NCI-H2227 (cell line): ENCODE measurements around the gene PHKB.
A peak's percentile ranks its signal among the peaks of the same experiment; 100 is the strongest.

Experiments used
- DNase-seq: peaks from one replicate; lab custom pipeline; 2025; ENCODE audit not compliant: unreplicated experiment; lab: John Stamatoyannopoulos, UW

PHKB gene

DNA sequence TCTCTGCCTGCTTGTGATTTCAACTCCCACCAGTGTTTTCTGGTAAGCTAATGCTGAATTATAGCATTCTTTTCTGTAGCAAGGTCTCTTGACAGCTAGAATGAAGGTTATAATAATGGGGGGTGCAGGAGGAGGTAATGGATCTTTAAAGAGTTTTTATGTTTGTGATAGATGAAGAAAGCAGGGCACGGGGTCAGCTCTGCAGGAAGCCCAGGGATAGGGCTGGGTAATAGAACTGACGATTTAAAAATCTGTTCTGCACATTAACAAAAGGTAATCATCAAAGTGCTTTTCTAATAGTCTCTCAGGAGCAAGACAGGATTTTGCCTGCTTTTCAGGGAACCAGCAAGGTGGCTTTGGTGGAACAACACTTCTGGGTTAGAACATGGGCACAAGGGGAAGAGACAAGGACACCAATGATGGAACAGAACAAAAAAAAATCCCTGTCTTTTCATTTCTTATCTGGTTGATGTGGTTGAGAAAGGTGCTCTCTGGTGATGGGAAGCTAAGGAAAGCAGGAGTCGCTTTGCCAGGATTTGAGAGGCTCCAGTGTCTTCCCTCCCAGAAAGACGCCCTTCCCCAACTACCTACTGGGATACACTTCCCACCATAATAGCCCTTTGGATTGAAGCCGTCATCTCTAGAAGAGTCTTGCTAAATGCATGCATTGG is 263.1 kb downstream of the PHKB start:
- peak; percentile 72 for DNase-seq

DNA sequence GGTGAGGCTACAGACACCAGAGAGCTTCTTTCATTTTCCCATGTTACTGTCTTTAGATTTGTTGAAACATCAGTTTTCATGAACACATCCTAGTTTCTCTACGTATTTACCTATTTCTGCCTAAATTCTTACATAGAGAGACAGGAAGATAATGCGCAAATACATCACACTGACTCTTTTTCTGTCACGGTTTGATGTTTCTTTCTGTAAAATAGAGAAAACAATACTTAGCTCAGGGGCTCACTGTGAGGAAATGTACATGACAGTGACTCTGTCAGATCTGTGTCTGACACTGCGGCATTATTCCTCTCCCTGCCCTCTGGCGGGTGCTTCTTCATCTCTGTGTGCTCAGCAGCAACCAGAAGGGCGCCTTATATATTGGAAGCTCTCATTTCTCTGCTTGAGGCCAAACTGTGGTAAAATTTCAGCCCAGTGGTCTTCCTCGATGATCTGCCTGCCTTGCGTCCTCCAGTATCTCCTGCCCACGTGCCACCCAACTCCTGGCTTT is 264.1 kb downstream of the PHKB start:
- DNase-seq, result no peak

DNA sequence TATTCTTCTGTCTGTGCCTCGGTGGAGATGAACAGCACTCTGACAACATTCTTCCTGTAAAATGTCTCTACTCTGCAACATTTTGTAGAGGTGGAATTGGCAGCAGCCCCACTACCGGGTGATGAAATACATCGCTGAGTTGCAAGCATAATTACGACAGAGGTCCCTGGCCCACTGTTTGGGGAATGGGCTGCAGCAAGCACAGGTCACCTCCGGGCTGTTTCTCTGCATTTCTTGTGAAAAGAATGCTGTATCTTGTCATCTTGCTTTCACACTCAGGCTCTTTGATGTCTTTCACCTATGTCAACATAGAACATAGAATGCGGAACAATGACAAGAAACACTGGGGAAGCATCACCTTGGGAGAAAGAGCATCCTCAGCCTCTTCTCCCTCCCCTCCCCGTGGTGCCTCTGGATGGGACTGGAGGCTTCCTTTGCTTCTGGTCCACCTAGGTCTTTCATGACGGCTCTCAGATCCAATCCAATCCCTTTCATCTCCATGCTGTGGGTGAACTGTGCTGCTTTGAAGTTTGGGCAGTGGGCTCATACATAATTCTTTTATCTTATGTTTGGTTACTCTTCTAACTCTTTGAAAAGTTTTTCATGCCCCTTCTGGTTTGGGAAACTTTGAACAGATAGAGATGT is 265.0 kb downstream of the PHKB start:
- no peak for DNase-seq

DNA sequence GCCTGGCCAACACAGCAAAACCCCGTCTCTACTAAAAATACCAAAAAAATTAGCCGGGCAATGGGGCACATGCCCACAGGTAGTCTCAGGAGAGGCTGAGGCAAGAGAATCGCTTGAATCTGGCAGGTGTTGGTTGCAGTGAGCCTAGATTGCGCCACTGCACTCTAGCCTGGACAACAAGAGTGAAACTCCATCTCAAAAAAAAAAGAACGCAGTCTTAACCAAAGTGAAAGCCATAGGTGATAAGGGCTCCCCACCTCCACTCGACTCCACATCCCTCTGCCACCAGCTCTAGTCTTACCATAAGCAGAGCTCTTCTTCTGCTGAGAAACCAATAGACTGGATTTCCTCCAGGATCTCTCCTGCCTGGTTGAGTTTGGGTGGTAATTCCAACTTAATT is 266.0 kb downstream of the PHKB start:
- no peak for DNase-seq

DNA sequence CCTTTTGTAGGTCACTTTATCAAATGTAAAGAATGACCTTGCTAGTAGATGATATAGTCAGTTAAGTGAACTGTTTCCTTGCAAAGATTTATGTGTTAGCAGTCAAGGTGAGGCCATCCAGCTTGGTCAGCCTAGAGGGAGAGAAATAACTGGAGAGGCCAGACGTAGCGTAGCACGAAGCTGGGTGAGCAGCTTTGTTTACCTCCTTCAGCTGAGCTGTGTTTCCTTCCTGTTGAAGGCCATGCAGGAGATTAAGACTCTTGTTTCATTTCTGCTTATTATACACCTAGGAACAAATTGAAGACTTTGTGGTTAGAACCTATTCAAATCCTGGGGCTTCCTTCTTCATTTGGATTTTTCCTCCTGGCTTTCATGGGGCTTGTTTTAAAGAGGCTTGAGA is 267.1 kb downstream of the PHKB start:
- no peak for DNase-seq

DNA sequence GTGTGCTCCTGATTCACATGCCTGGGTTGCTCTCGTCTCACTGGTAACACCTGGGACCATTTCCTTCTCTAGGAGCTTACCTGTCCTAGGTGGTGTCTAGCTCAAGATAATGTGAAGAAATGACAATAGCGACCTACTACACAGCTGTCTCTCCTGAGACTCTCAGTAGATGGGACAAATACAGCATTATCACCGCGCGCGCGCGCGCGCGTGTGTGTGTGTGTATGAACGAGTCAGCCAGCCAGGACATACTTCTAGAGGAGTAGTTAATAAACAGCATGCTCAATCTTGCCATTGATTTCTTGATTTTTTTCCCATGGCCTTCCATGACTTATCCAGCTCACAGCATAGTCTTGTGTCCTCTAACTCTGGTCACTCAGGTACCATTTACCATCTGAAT is 268.6 kb downstream of the PHKB start:
- no peak for DNase-seq

DNA sequence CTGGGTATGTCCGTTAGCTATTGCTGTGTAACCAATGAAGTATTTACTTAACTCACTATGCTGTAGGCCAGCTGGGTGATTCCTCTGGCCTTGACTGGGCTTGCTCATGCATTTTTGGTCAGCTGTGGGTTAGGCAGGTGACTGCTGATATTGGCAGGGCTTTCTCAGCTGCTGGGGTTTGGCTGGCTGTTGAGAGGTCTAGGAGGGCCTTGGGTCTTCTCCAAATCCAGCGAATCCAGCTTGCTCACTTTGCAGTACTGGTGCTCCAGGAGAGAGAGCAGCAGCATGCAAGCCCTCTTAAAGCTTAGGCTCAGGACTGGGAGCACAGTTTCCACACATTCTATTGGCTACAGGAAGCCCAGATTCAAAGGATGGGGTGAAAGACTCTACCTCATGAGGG is 270.1 kb downstream of the PHKB start:
- DNase-seq, result no peak

DNA sequence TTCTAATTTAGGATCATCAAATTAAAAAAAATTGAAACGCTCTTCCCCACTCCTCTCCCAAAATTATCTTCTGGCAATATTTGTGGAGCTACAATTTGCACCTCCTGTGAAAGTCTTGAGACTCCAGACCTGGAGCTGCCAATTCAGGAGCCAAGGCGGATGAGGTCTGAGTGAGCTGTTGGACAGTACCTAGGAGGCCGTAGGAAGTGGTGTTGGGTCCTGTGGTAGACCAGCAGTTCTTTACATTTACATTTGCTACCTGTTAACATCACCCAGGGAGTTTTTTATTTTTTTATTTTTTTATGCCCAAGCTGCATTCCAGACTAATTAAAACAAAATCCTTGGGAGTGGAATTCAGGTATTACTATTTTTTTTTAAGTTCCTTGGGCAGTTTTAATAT is 271.0 kb downstream of the PHKB start:
- no peak for DNase-seq

DNA sequence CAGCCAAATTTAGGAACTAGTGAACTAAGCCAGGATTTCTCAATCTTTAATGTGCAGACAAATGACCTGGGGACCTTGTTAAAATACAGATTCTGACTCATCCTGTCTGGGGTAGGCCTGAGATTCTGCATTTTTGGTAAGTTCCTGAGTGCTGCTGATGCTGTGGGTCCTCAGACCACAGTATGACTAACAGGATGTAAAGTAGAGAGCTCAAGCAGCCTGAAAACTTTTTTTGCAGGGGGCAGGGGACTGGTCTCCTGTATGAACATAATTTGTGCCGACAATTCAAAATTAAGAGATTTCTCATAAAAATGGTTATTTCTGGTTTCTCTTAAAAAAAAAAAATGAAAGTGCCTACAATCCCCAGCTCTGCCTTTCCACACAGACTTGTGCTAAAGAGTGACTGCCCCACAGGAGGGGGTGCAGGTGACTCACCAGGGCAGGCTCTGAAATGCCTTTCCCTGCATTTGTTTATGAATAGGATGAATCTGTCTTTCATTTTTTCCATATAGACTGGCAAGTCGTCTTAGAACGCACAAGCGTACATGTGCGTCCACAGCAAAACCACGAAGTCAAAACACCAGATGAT is 271.5 kb downstream of the PHKB start:
- DNase-seq, result no peak

DNA sequence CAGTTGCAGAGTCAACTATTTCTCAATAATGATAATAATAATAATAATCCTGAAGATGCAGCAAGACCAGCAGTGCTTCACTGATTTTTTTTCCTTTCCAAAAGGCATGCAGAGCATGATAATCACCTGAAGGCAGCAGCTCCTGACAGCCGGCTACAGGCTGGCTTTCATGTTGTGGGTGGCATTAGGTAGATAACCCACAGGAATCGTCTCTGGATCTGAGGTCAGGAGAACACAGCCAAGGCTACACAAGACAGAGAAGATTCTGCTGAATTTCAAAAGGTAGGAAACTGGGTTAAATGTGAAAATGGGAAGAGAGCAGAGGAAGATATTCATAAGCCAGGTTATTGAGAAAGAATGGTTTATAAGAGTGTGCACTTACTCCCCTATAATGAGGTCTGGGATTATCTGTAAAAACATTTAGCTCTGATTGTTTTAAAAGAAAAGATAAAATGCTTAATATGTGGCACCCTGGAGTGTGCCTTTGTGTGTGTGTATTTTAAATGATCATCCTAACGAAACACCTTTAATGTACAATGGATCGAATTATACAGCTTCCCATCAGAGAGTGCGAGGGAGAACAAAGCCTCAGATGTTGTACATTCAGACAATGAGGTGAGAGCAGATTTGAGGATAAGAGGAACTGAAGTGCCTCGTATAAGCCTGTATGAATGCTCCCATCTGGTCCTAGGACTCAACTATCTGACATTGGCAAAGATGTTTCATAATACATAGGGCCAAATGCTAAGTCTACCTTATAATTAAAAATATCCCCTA is 273.1 kb downstream of the PHKB start:
- peak; percentile 18 for DNase-seq

DNA sequence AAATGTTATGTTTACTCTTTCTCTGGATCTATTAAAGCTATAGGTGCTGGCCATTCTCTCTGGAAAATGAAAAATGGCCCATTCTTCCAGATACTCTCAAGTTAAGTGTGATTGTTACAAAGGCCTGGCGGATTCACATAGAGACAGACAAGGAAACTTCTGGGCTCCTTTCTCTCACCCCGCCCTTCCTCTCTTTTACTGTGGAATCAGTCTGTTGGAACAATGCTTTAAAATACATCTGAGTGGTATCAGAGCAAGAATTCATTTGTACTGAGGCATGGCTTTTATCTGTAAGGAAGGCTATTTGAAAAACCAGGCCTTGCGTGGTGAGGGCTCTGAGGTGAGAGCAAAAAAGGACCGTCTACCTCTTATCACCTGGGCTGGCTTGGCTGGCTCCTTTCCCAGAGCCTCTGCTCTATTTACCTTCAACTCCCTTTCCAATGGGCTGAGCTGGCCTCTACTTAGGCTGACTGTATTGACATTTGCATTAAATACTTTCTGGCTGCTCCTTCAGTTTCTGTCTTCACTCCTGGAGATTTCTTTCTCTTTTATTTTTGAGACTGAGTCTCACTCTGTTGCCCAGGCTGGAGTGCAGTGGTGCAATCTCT is 274.0 kb downstream of the PHKB start:
- no peak for DNase-seq

DNA sequence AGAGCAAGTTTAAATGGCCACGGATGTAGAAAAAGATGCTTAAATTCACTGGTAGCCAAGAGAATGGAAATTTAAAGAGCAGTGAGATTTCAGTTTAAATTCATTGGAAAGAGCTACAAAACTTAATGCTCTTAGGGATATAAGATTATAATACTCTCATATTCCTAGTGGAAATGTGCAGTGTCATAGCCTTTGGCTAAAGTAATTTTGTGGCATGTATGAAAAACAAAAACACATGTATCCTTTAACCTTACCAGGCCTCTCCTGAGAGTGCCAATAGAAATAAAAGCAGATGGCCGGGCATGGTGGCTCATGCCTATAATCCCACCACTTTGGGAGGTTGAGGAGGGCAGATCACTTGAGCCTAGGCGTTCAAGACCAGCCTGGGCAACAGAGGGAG is 289.2 kb downstream of the PHKB start:
- no peak for DNase-seq
